C4-2B (cell line): ENCODE measurements around the gene TMEM178A.

ENCODE experiments used
- CTCF ChIP-seq: fragments of 450-650 bp; conservative IDR thresholded peaks from 2 replicates; pipeline ENCODE4 v1.5.1; 2017; ENCODE audit warnings: mild to moderate bottlenecking
- ZFX ChIP-seq: fragments of 450-650 bp; IDR thresholded peaks from 2 replicates; pipeline ENCODE4 v1.6.1; 2017

- no peak for TF ChIP-seq CTCF
- TF ChIP-seq ZFX = no peak
Observed at GRCh38 chr2:39704540-39704939, 38.8 kb downstream of the TMEM178A start.
